ENCODE measurements around the gene HDGFL2.

Gene HDGFL2

GRCh38 chr19:4516199-4516938, 44.3 kb downstream of the HDGFL2 start:
- no peak overlapping the region for H3K4me3 ChIP-seq (replicated peaks; ENCODE audit: low read depth, low read length)
- TF ChIP-seq CTCF (IDR thresholded peaks at IDR 0.05; ENCODE audit: low read length, missing control alignments) = no peak

GRCh38 chr19:4516939-4517300, 44.8 kb downstream of the HDGFL2 start:
- H3K4me3 ChIP-seq (replicated peaks; ENCODE audit: low read depth, low read length) = no peak overlapping the region
- no peak for DNase-seq (ENCODE audit: low read depth)
- no peak for TF ChIP-seq CTCF (IDR thresholded peaks at IDR 0.05; ENCODE audit: low read length, missing control alignments)

More at GRCh38 chr19:4516199-4516938, 44.3 kb downstream of the HDGFL2 start:
- no peak for DNase-seq (ENCODE audit: low read depth)

GRCh38 chr19:4517451-4518057, 45.5 kb downstream of the HDGFL2 start:
- no peak for TF ChIP-seq CTCF (IDR thresholded peaks at IDR 0.05; ENCODE audit: low read length, missing control alignments)
- no peak overlapping the region for H3K4me3 ChIP-seq (replicated peaks; ENCODE audit: low read depth, low read length)

GRCh38 chr19:4518345-4519171, 46.5 kb downstream of the HDGFL2 start, which contains the start of gene PLIN4:
PLIN4 (minus strand) TSS chr19:4518486; CDS start chr19:4518272, 214 bp downstream.
- peak; percentile 85 for DNase-seq (ENCODE audit: low read depth)
- peak within 1 kb of the TSS; percentile 21 for H3K4me3 ChIP-seq (replicated peaks; ENCODE audit: low read depth, low read length)
- TF ChIP-seq CTCF (IDR thresholded peaks at IDR 0.05; ENCODE audit: low read length, missing control alignments) = no peak

More at GRCh38 chr19:4517451-4518057, 45.5 kb downstream of the HDGFL2 start:
- no peak for DNase-seq (ENCODE audit: low read depth)

DNA sequence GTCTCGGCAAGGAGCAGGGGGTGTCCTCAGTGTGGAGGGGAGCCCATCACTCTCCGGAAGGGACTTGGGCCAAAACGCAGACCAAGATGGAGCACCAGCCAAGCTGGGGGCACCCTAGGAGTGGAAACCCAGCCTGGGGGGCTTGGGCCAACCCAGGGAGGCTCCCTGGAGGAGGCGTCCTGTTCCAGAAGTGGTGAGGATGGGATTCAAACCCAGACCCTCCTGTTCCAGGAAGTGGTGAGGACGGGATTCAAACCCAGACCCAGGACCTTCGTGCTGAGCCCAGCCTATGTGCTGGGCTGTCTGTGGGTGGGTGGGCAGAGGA, 47.0 kb downstream of the HDGFL2 start:
- no peak overlapping the region for H3K4me3 ChIP-seq (replicated peaks; ENCODE audit: low read depth, low read length)
- TF ChIP-seq CTCF (IDR thresholded peaks at IDR 0.05; ENCODE audit: low read length, missing control alignments) = no peak
- no peak for DNase-seq (ENCODE audit: low read depth)

- peak; percentile 19 for DNase-seq (ENCODE audit: low read depth)
- no peak overlapping the region for H3K4me3 ChIP-seq (replicated peaks; ENCODE audit: low read depth, low read length)
- TF ChIP-seq CTCF (IDR thresholded peaks at IDR 0.05; ENCODE audit: low read length, missing control alignments) = no peak
Measured at GRCh38 chr19:4519521-4520277, 47.6 kb downstream of the HDGFL2 start.

All from fibroblast of pulmonary artery (primary cell).